ENCODE data around the gene TPPP3. TPM values are rescaled to one million over a fixed set of nuclear protein-coding genes. Genes with fewer than 3 reads are reported as not detected.

TPPP3 gene
- total RNA-seq, 1 experiment from 2014 or later, result not detected

GRCh38 chr16:67436640-67437193 is 43.4 kb upstream of the TPPP3 start:
- H3K4me3 Mint-ChIP-seq (ENCODE audit: unreplicated experiment), result no peak overlapping the region
- CTCF ChIA-PET, result no interaction called here
- BruUV-seq (replicated peaks), result no TSS peak

DNA sequence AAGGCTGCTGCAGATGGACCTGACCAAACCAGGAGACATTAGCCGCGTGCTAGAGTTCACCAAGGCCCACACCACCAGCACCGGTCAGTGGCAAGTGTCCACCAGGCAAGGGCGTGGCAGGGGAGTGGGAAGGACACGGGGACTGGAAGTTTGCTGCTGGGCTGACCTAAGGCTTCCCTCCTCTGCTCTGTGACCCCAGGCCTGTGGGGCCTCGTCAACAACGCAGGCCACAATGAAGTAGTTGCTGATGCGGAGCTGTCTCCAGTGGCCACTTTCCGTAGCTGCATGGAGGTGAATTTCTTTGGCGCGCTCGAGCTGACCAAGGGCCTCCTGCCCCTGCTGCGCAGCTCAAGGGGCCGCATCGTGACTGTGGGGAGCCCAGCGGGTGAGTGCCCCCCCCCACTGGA is 42.5 kb upstream of the TPPP3 start:
- POLR2A ChIA-PET, result interaction anchor here (1.1 to 1.6 kb wide), 2 partner anchors 30 to 189 kb away, joined by 3 to 6 read pairs; partner anchors contain the start of gene FHOD1
- no peak overlapping the region for H3K27ac Mint-ChIP-seq (ENCODE audit: low read depth, unreplicated experiment)
- peaks cover 6% of the 10 kb centered on the region for H3K4me1 Mint-ChIP-seq (ENCODE audit: insufficient read depth, unreplicated experiment)
- H3K27me3 Mint-ChIP-seq (ENCODE audit: insufficient read depth, unreplicated experiment), result no peaks in the 10 kb centered on the region
- intact Hi-C loops (cut with micrococcal nuclease), result no loop called here
- H3K4me3 Mint-ChIP-seq (ENCODE audit: unreplicated experiment), result no peak overlapping the region
- BruUV-seq (replicated peaks), result no TSS peak
- CTCF ChIA-PET, result interaction anchor here (1.0 kb wide), 1 partner anchor 23 kb away, joined by 6 read pairs; no protein-coding TSS in a partner anchor
- no peak for DNase-seq (ENCODE audit: unreplicated experiment)
- peaks cover 34% of the 10 kb centered on the region for H3K36me3 Mint-ChIP-seq (ENCODE audit: insufficient read depth, unreplicated experiment)
- no peaks in the 10 kb centered on the region for H3K9me3 Mint-ChIP-seq (ENCODE audit: unreplicated experiment)
- TF ChIP-seq, protein P1, sequence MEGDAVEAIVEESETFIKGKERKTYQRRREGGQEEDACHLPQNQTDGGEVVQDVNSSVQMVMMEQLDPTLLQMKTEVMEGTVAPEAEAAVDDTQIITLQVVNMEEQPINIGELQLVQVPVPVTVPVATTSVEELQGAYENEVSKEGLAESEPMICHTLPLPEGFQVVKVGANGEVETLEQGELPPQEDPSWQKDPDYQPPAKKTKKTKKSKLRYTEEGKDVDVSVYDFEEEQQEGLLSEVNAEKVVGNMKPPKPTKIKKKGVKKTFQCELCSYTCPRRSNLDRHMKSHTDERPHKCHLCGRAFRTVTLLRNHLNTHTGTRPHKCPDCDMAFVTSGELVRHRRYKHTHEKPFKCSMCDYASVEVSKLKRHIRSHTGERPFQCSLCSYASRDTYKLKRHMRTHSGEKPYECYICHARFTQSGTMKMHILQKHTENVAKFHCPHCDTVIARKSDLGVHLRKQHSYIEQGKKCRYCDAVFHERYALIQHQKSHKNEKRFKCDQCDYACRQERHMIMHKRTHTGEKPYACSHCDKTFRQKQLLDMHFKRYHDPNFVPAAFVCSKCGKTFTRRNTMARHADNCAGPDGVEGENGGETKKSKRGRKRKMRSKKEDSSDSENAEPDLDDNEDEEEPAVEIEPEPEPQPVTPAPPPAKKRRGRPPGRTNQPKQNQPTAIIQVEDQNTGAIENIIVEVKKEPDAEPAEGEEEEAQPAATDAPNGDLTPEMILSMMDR (IDR thresholded peaks at IDR 0.05; ENCODE audit: unreplicated experiment), result no peak

More at GRCh38 chr16:67436640-67437193, 43.4 kb upstream of the TPPP3 start:
- Mint-ChIP-seq H3K27ac (ENCODE audit: low read depth, unreplicated experiment) (no peak overlapping the region), H3K36me3 (ENCODE audit: insufficient read depth, unreplicated experiment) (peaks cover 34% of the 10 kb centered on the region), H3K27me3 (ENCODE audit: insufficient read depth, unreplicated experiment) (no peaks in the 10 kb centered on the region), H3K9me3 (ENCODE audit: unreplicated experiment) (no peaks in the 10 kb centered on the region), H3K4me1 (ENCODE audit: insufficient read depth, unreplicated experiment) (peaks cover 14% of the 10 kb centered on the region)
- intact Hi-C loops (cut with micrococcal nuclease), result no loop called here
- no peak for DNase-seq (ENCODE audit: unreplicated experiment)
- TF ChIP-seq, protein P1 (IDR thresholded peaks at IDR 0.05; ENCODE audit: unreplicated experiment), result no peak
- POLR2A ChIA-PET, result interaction anchor here (1.1 to 1.6 kb wide), 2 partner anchors 29 to 190 kb away, joined by 3 to 6 read pairs; partner anchors contain the start of gene FHOD1

- ChIA-PET CTCF (interaction anchor here (1.2 to 2.4 kb wide), 2 partner anchors 17 to 173 kb away, joined by 4 to 11 read pairs; no protein-coding TSS in a partner anchor), POLR2A (no interaction called here)
- BruUV-seq (replicated peaks), result no TSS peak
- H3K27me3 Mint-ChIP-seq (ENCODE audit: insufficient read depth, unreplicated experiment), result no peaks in the 10 kb centered on the region
- intact Hi-C loops (cut with micrococcal nuclease), result no loop called here
- no peak overlapping the region for H3K4me3 Mint-ChIP-seq (ENCODE audit: unreplicated experiment)
- peaks cover 14% of the 10 kb centered on the region for H3K4me1 Mint-ChIP-seq (ENCODE audit: insufficient read depth, unreplicated experiment)
- TF ChIP-seq, protein P1 (IDR thresholded peaks at IDR 0.05; ENCODE audit: unreplicated experiment), result no peak
- peaks cover 18% of the 10 kb centered on the region for H3K36me3 Mint-ChIP-seq (ENCODE audit: insufficient read depth, unreplicated experiment)
- DNase-seq (ENCODE audit: unreplicated experiment), result no peak
- no peaks in the 10 kb centered on the region for H3K9me3 Mint-ChIP-seq (ENCODE audit: unreplicated experiment)
- no peak overlapping the region for H3K27ac Mint-ChIP-seq (ENCODE audit: low read depth, unreplicated experiment)
Measured at GRCh38 chr16:67433131-67433719, 39.9 kb upstream of the TPPP3 start.

- Mint-ChIP-seq H3K9me3 (ENCODE audit: unreplicated experiment) (no peaks in the 10 kb centered on the region), H3K4me3 (ENCODE audit: unreplicated experiment) (no peak overlapping the region), H3K4me1 (ENCODE audit: insufficient read depth, unreplicated experiment) (peaks cover 14% of the 10 kb centered on the region), H3K36me3 (ENCODE audit: insufficient read depth, unreplicated experiment) (peaks cover 11% of the 10 kb centered on the region), H3K27me3 (ENCODE audit: insufficient read depth, unreplicated experiment) (no peaks in the 10 kb centered on the region), H3K27ac (ENCODE audit: low read depth, unreplicated experiment) (no peak overlapping the region)
- intact Hi-C loops (cut with micrococcal nuclease), result no loop called here
- no peak for DNase-seq (ENCODE audit: unreplicated experiment)
- BruUV-seq (replicated peaks), result no TSS peak
- TF ChIP-seq, protein P1 (IDR thresholded peaks at IDR 0.05; ENCODE audit: unreplicated experiment), result no peak
- CTCF ChIA-PET, result interaction anchor here (1.2 to 2.4 kb wide), 2 partner anchors 16 to 172 kb away, joined by 4 to 11 read pairs; no protein-coding TSS in a partner anchor
- POLR2A ChIA-PET, result interaction anchor here (1.1 kb wide), 1 partner anchor 37 kb away, joined by 3 read pairs; no protein-coding TSS in a partner anchor
Measured at GRCh38 chr16:67432506-67432890, 39.2 kb upstream of the TPPP3 start.

All from MCF 10A (cell line).